ENCODE data around the gene HEXIM1. TPM values are rescaled to one million over a fixed set of nuclear protein-coding genes. Genes with fewer than 3 reads are reported as not detected.

The HEXIM1 gene
- total RNA-seq, 2 donors from 2014 or later = 16.4 to 31.1 TPM

- Histone ChIP-seq H3K27me3 (no peaks in the 10 kb centered on the region), H3K27ac (peak overlapping the region in 1 of 2 donors; percentile 48), H3K36me3 (no peaks in the 10 kb centered on the region), H3K4me1 (peaks cover 0 to 58% of the 10 kb centered on the region in 2 donors), H3K9me3 (no peaks in the 10 kb centered on the region), H3K4me3 (no peak overlapping the region)
- no peak for TF ChIP-seq CTCF (IDR thresholded peaks at IDR 0.05)
- DNase-seq (ENCODE audit: low spot score) = no peak
These were observed 7.2 kb downstream of the HEXIM1 start for GRCh38 chr17:45155483-45155882.

GRCh38 chr17:45156242-45156641 is 8.0 kb downstream of the HEXIM1 start:
- Histone ChIP-seq H3K36me3 (no peaks in the 10 kb centered on the region), H3K4me3 (no peak overlapping the region), H3K4me1 (peaks cover 0 to 50% of the 10 kb centered on the region in 2 donors), H3K27ac (no peak overlapping the region), H3K27me3 (no peaks in the 10 kb centered on the region), H3K9me3 (no peaks in the 10 kb centered on the region)
- no peak for TF ChIP-seq CTCF (IDR thresholded peaks at IDR 0.05)
- no peak for DNase-seq (ENCODE audit: low spot score)

- Histone ChIP-seq H3K9me3 (no peaks in the 10 kb centered on the region), H3K27ac (peak overlapping the region; percentile 98 to 100), H3K27me3 (no peaks in the 10 kb centered on the region), H3K4me3 (peak overlapping the region; percentile 78 to 82), H3K4me1 (peaks cover 0 to 41% of the 10 kb centered on the region in 2 donors), H3K36me3 (no peaks in the 10 kb centered on the region)
- no peak for DNase-seq (ENCODE audit: low spot score)
- TF ChIP-seq CTCF (IDR thresholded peaks at IDR 0.05) = peak in 1 of 2 donors; percentile 43
These were observed 12.4 kb downstream of the HEXIM1 start for GRCh38 chr17:45160447-45161287.

GRCh38 chr17:45161288-45162024 is 13.2 kb downstream of the HEXIM1 start, which contains the start of gene HEXIM2:
TSS of gene HEXIM2 (plus strand) at chr17:45161875. CDS start at chr17:45162794, 919 bp downstream.
- TF ChIP-seq CTCF (IDR thresholded peaks at IDR 0.05) = no peak
- peak within 1 kb of the TSS; percentile 78 to 82 for H3K4me3 ChIP-seq
- no peaks in the 10 kb centered on the region for H3K9me3 ChIP-seq
- DNase-seq (ENCODE audit: low spot score) = peak; percentile 100
- peak within 1 kb of the TSS; percentile 98 to 100 for H3K27ac ChIP-seq
- H3K4me1 ChIP-seq = peaks cover 0 to 37% of the 10 kb centered on the region in 2 donors
- no peaks in the 10 kb centered on the region for H3K36me3 ChIP-seq
- no peaks in the 10 kb centered on the region for H3K27me3 ChIP-seq

- Histone ChIP-seq H3K4me3 (peak overlapping the region; percentile 10 to 38), H3K36me3 (no peaks in the 10 kb centered on the region), H3K27me3 (no peaks in the 10 kb centered on the region), H3K4me1 (peaks cover 0 to 37% of the 10 kb centered on the region in 2 donors), H3K27ac (peak overlapping the region; percentile 51 to 66), H3K9me3 (no peaks in the 10 kb centered on the region)
- no peak for TF ChIP-seq CTCF (IDR thresholded peaks at IDR 0.05)
- DNase-seq (ENCODE audit: low spot score) = no peak
These were observed 13.9 kb downstream of the HEXIM1 start for GRCh38 chr17:45162025-45162687.
